Hepatocyte (in vitro differentiated cells): Measurements from ENCODE around the gene TUBGCP3. TPM values are rescaled to one million over a fixed set of nuclear protein-coding genes. Genes with fewer than 3 reads are reported as not detected.

Experiments used
- DNase-seq: peaks from one replicate; pipeline ENCODE4 v3.0.0-alpha.2; 2016; ENCODE audit warnings: low spot score
- H2AFZ ChIP-seq: fragments of 200-600 bp; sonication (generic); 2 replicates; pipeline ENCODE4 v1.6.0; 2016; ENCODE audit warnings: antibody characterized with exemption, mild to moderate bottlenecking
- H3K27ac ChIP-seq: fragments of 200-600 bp; sonication (generic); 2 replicates; pipeline ENCODE4 v1.5.1; 2016; ENCODE audit warnings: mild to moderate bottlenecking
- H3K27me3 ChIP-seq: fragments of 200-600 bp; sonication (generic); 2 replicates; pipeline ENCODE4 v1.6.1; 2016
- H3K36me3 ChIP-seq: fragments of 200-600 bp; sonication (generic); replicated peaks from 2 replicates; pipeline ENCODE4 v1.5.1; 2016; ENCODE audit warnings: low read depth; ENCODE audit not compliant: insufficient read depth
- H3K4me1 ChIP-seq: fragments of 200-600 bp; sonication (generic); 2 replicates; pipeline ENCODE4 v1.5.1; 2016; ENCODE audit warnings: mild to moderate bottlenecking, moderate library complexity; ENCODE audit not compliant: insufficient read depth
- H3K4me2 ChIP-seq: fragments of 200-600 bp; sonication (generic); 2 replicates; pipeline ENCODE4 v1.6.0; 2016
- H3K4me3 ChIP-seq: fragments of 200-600 bp; sonication (generic); 2 replicates; pipeline ENCODE4 v1.5.1; 2016; ENCODE audit warnings: mild to moderate bottlenecking
- H3K79me2 ChIP-seq: fragments of 200-600 bp; sonication (generic); 2 replicates; pipeline ENCODE4 v1.6.0; 2017; ENCODE audit warnings: mild to moderate bottlenecking
- H3K9me2 ChIP-seq: fragments of 200-600 bp; sonication (generic); replicated peaks from 2 replicates; pipeline ENCODE4 v1.6.0; 2017; ENCODE audit warnings: mild to moderate bottlenecking; ENCODE audit not compliant: insufficient read depth
- H3K9me3 ChIP-seq: fragments of 200-600 bp; sonication (generic); 2 replicates; pipeline ENCODE4 v1.5.1; 2016; ENCODE audit warnings: low read depth, mild to moderate bottlenecking
- H4K20me1 ChIP-seq: fragments of 200-600 bp; sonication (generic); 2 replicates; pipeline ENCODE4 v1.6.0; 2016; ENCODE audit warnings: mild to moderate bottlenecking; ENCODE audit not compliant: insufficient read depth, poor library complexity, severe bottlenecking
- CTCF ChIP-seq: fragments of 200-600 bp; sonication (generic); IDR thresholded peaks from 2 replicates; pipeline ENCODE4 v1.5.1; 2016; ENCODE audit warnings: antibody characterized with exemption, mild to moderate bottlenecking; ENCODE audit not compliant: poor library complexity
- EZH2 ChIP-seq: fragments of 200-600 bp; sonication (generic); IDR thresholded peaks from 2 replicates; pipeline ENCODE4 v1.6.1; 2016; ENCODE audit warnings: antibody characterized with exemption, mild to moderate bottlenecking, borderline replicate concordance
- EZH2phosphoT487 ChIP-seq: fragments of 200-600 bp; sonication (generic); IDR thresholded peaks from one replicate; pipeline ENCODE4 v1.6.1; 2018; ENCODE audit warnings: antibody characterized with exemption, mild to moderate bottlenecking, low read depth, moderate library complexity; ENCODE audit not compliant: unreplicated experiment, severe bottlenecking
- WGBS: methylation state at CpG from one replicate; pipeline ENCODE4 v1.1.6; 2016; ENCODE audit warnings: low lambda C conversion rate; ENCODE audit errors: missing lambda C conversion rate; 5-methylcytosine and 5-hydroxymethylcytosine counted together
- polyA plus RNA-seq: library from polyadenylated mRNA; unstranded; fragments of >200 nt; fragmentation: Nextera tagmentation; extraction: Ambion mirVana; gene quantifications from 2 replicates; pipeline ENCODE4 v1.2.1, GENCODE V29; 2016
- total RNA-seq: library from RNA; depleted of rRNA; stranded (reverse); fragments of >200 nt; gene quantifications from 2 replicates; pipeline ENCODE4 v1.2.3, GENCODE V29; 2014

Gene TUBGCP3
- total and polyA plus RNA-seq, 2 experiments from 2014 or later = 9.7 to 11.1 TPM

GRCh38 chr13:112529216-112529615 lies 58.7 kb downstream of the TUBGCP3 start:
- no peak overlapping the region for H3K27ac ChIP-seq
- H3K9me3 ChIP-seq = no peaks in the 10 kb centered on the region
- H3K4me2 ChIP-seq = no peak overlapping the region
- H3K27me3 ChIP-seq = no peaks in the 10 kb centered on the region
- H3K4me3 ChIP-seq = no peak overlapping the region
- no peaks in the 10 kb centered on the region for H3K9me2 ChIP-seq
- no peak for DNase-seq
- H3K4me1 ChIP-seq = no peaks in the 10 kb centered on the region
- 88% methylated on average over 8 of the region's 8 CpGs for WGBS
- TF ChIP-seq CTCF (no peak), EZH2phosphoT487 (no peak), EZH2 (no peak)
- no peaks in the 10 kb centered on the region for H3K36me3 ChIP-seq
- no peak overlapping the region for H2AFZ ChIP-seq
- H4K20me1 ChIP-seq = no peaks in the 10 kb centered on the region
- no peaks in the 10 kb centered on the region for H3K79me2 ChIP-seq

DNA sequence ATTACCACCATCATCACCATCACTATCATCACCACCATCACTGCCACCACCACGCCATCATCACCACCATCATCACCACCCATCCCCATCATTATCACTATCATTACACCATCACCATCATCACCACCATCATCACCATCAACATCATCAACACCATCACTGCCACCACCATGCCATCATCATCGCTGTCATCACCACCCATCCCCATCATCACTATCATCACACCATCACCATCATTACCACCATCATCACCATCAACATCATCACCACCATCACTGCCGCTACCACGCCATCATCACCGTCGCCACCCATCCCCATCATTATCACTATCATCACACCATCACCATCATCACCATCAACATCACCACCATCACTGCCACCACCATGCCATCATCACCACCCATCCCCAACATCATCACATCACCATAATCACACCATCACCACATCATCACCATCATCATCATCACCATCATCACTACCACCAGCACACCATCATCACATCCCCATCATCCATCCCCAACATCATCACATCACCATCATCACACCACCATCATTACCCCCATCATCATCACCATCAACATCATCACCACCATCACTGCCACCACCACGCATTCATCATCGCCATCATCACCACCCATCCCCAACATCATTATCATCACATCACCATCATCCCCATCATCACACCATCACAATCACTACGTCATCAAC lies 61.7 kb downstream of the TUBGCP3 start:
- no peaks in the 10 kb centered on the region for H3K79me2 ChIP-seq
- DNase-seq = no peak
- H3K9me3 ChIP-seq = no peaks in the 10 kb centered on the region
- no peak overlapping the region for H3K4me3 ChIP-seq
- no peaks in the 10 kb centered on the region for H3K36me3 ChIP-seq
- no peaks in the 10 kb centered on the region for H3K4me1 ChIP-seq
- TF ChIP-seq CTCF (no peak), EZH2phosphoT487 (no peak), EZH2 (no peak)
- H3K4me2 ChIP-seq = no peak overlapping the region
- no peak overlapping the region for H2AFZ ChIP-seq
- H3K27me3 ChIP-seq = no peaks in the 10 kb centered on the region
- over 99% methylated on average over 9 of the region's 9 CpGs for WGBS
- H3K9me2 ChIP-seq = no peaks in the 10 kb centered on the region
- no peak overlapping the region for H3K27ac ChIP-seq
- H4K20me1 ChIP-seq = no peaks in the 10 kb centered on the region

DNA sequence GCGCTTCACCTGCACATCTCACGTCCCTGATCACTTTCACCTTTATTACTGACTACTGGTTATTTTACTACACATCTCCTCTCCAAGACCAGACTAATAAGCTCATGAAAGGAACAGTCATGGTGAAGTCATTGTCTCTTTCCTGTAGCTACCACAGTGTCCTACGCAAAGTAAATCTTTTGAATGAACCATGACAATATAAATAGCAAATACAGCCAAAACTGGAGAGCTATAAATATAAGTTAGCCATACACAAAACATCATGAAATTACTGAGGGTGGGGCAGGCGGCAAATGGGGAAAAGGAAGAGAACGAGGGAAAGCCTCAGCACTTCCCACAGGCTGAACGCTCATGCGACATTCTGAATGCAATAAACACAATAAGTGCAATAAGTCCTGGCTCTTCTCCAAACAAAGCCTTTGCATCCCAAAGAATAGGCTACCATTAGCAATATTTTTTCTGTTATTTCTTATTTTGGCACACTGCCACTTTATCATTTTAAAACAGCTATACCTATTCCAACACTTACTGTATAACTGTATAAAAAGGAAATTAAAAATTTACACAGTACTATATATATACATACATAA lies 62.5 kb downstream of the TUBGCP3 start:
- Histone ChIP-seq H3K9me3 (no peaks in the 10 kb centered on the region), H4K20me1 (no peaks in the 10 kb centered on the region), H3K4me3 (no peak overlapping the region), H3K4me2 (no peak overlapping the region), H3K9me2 (no peaks in the 10 kb centered on the region), H3K79me2 (no peaks in the 10 kb centered on the region), H3K27me3 (no peaks in the 10 kb centered on the region), H3K27ac (no peak overlapping the region), H3K36me3 (no peaks in the 10 kb centered on the region), H2AFZ (no peak overlapping the region), H3K4me1 (no peaks in the 10 kb centered on the region)
- 99% methylated on average over 7 of the region's 7 CpGs for WGBS
- DNase-seq = no peak
- TF ChIP-seq EZH2phosphoT487 (no peak), EZH2 (no peak), CTCF (no peak)
